Activated naive CD4-positive, alpha-beta T cell treated with Interleukin-2 at 50 U/mL for 16 hours (primary cell): ENCODE data around the gene TBC1D25.

Source experiments
- DNase-seq: peaks from one replicate; pipeline ENCODE4 v3.0.0-alpha.2; 2020

TBC1D25 gene

GRCh38 chrX:48606091-48606490 lies 66.6 kb downstream of the TBC1D25 start:
- no peak for DNase-seq

- no peak for DNase-seq
These were observed 72.2 kb downstream of the TBC1D25 start for GRCh38 chrX:48611703-48612102.
